Type B pancreatic cell (in vitro differentiated cells): ENCODE data around the gene NACC2. TPM values are rescaled to one million over a fixed set of nuclear protein-coding genes. Genes with fewer than 3 reads are reported as not detected.

ENCODE experiments used
- DNase-seq: peaks from one replicate; pipeline ENCODE4 v3.0.0; 2021; ENCODE audit warnings: mixed read lengths; ENCODE audit not compliant: unreplicated experiment; ENCODE audit errors: extremely low spot score
- H3K27ac Mint-ChIP-seq: 2 replicates; pipeline ENCODE4 v1.8.0; 2021; ENCODE audit warnings: mild to moderate bottlenecking, mixed read lengths
- H3K27me3 Mint-ChIP-seq: 2 replicates; pipeline ENCODE4 v1.8.0; 2021; ENCODE audit warnings: mixed read lengths
- H3K36me3 Mint-ChIP-seq: 2 replicates; pipeline ENCODE4 v1.8.0; 2021; ENCODE audit warnings: mixed read lengths
- H3K4me1 Mint-ChIP-seq: one replicate; pipeline ENCODE4 v1.8.0; 2021; ENCODE audit warnings: mixed read lengths; ENCODE audit not compliant: unreplicated experiment
- H3K4me3 Mint-ChIP-seq: 2 replicates; pipeline ENCODE4 v1.8.0; 2021; ENCODE audit warnings: mild to moderate bottlenecking, mixed read lengths
- H3K9me3 Mint-ChIP-seq: 2 replicates; pipeline ENCODE4 v1.8.0; 2021; ENCODE audit warnings: mixed read lengths
- CTCF ChIP-seq: fragments of 200-600 bp; sonication (generic); conservative IDR thresholded peaks from 2 replicates; pipeline ENCODE4 v1.5.0; 2021; ENCODE audit warnings: antibody characterized with exemption, mild to moderate bottlenecking
- total RNA-seq: library from RNA; stranded (reverse); gene quantifications from 2 replicates; pipeline ENCODE4 v1.2.1, GENCODE V29; 2021; ENCODE audit warnings: low replicate concordance

Gene NACC2
- total RNA-seq, 1 donor from 2014 or later: 9.3 TPM

- Mint-ChIP-seq H3K27me3 (no peaks in the 10 kb centered on the region), H3K9me3 (no peaks in the 10 kb centered on the region), H3K4me3 (no peak overlapping the region), H3K27ac (no peak overlapping the region), H3K4me1 (peaks cover 6% of the 10 kb centered on the region), H3K36me3 (peaks cover 4% of the 10 kb centered on the region)
- TF ChIP-seq CTCF: no peak
- no peak for DNase-seq
These were observed 20.1 kb upstream of the NACC2 start for GRCh38 chr9:136115206-136115605.

- peaks cover 4% of the 10 kb centered on the region for H3K36me3 Mint-ChIP-seq
- peak overlapping the region; percentile 86 for H3K27ac Mint-ChIP-seq
- H3K4me3 Mint-ChIP-seq: peak overlapping the region; percentile 77
These were observed 19.5 kb upstream of the NACC2 start for GRCh38 chr9:136114610-136115009.

GRCh38 chr9:136112541-136112940 lies 17.5 kb upstream of the NACC2 start:
- no peak for TF ChIP-seq CTCF
- Mint-ChIP-seq H3K4me3 (no peak overlapping the region), H3K27ac (no peak overlapping the region), H3K4me1 (peaks cover 9% of the 10 kb centered on the region), H3K27me3 (no peaks in the 10 kb centered on the region), H3K36me3 (peaks cover 4% of the 10 kb centered on the region), H3K9me3 (no peaks in the 10 kb centered on the region)
- DNase-seq: no peak

More at GRCh38 chr9:136114610-136115009, 19.5 kb upstream of the NACC2 start:
- H3K9me3 Mint-ChIP-seq: no peaks in the 10 kb centered on the region
- DNase-seq: no peak
- no peak for TF ChIP-seq CTCF
- H3K27me3 Mint-ChIP-seq: no peaks in the 10 kb centered on the region
- H3K4me1 Mint-ChIP-seq: peaks cover 6% of the 10 kb centered on the region

- peaks cover 11% of the 10 kb centered on the region for H3K4me1 Mint-ChIP-seq
- DNase-seq: no peak
- H3K27ac Mint-ChIP-seq: peak overlapping the region; percentile 38
- TF ChIP-seq CTCF: no peak
- H3K9me3 Mint-ChIP-seq: no peaks in the 10 kb centered on the region
- no peaks in the 10 kb centered on the region for H3K27me3 Mint-ChIP-seq
- H3K36me3 Mint-ChIP-seq: peaks cover 4% of the 10 kb centered on the region
- H3K4me3 Mint-ChIP-seq: peak overlapping the region; percentile 40
These were observed 16.8 kb upstream of the NACC2 start for GRCh38 chr9:136111910-136112309.

GRCh38 chr9:136111190-136111589 lies 16.1 kb upstream of the NACC2 start:
- H3K4me3 Mint-ChIP-seq: peak overlapping the region; percentile 40
- DNase-seq: no peak
- H3K9me3 Mint-ChIP-seq: no peaks in the 10 kb centered on the region
- H3K4me1 Mint-ChIP-seq: peaks cover 11% of the 10 kb centered on the region
- no peaks in the 10 kb centered on the region for H3K27me3 Mint-ChIP-seq
- TF ChIP-seq CTCF: no peak
- H3K36me3 Mint-ChIP-seq: peaks cover 4% of the 10 kb centered on the region
- H3K27ac Mint-ChIP-seq: peak overlapping the region; percentile 38
